K562 (cell line): ENCODE measurements around the gene FOXO3. TPM values are rescaled to one million over a fixed set of nuclear protein-coding genes. Genes with fewer than 3 reads are reported as not detected.

Experiments used
- CXXC5 ChIP-seq: fragments of 250-450 bp; sonication (Bioruptor Pico); IDR thresholded peaks from 2 replicates; pipeline ENCODE4 v1.8.0; 2022; ENCODE audit warnings: inconsistent platforms, mild to moderate bottlenecking, moderate library complexity
- EHMT2 ChIP-seq: fragments of 450-650 bp; IDR thresholded peaks from 2 replicates; pipeline ENCODE4 v1.6.1; 2018; ENCODE audit warnings: antibody characterized with exemption
- HDAC6 ChIP-seq: IDR thresholded peaks from 2 replicates; pipeline ENCODE4 v1.6.1; 2012; ENCODE audit warnings: low read depth, mild to moderate bottlenecking, control low read depth, inconsistent platforms, low read length, moderate library complexity
- HIVEP1 ChIP-seq: fragments of 250-450 bp; sonication (Bioruptor Pico); IDR thresholded peaks from 2 replicates; pipeline ENCODE4 v1.4.0; 2020; ENCODE audit warnings: mild to moderate bottlenecking
- HNRNPH1 ChIP-seq: fragments of 200-400 bp; formaldehyde crosslinking; optimal IDR thresholded peaks from 2 replicates; pipeline ENCODE3; 2017; ENCODE audit warnings: low read depth, mild to moderate bottlenecking, low read length, moderate library complexity
- HOXB6 ChIP-seq: fragments of 250-450 bp; sonication (Bioruptor Pico); IDR thresholded peaks from 2 replicates; pipeline ENCODE4 v1.5.1; 2022; ENCODE audit warnings: mild to moderate bottlenecking, borderline replicate concordance
- KLF16 ChIP-seq: IDR thresholded peaks from 2 replicates; pipeline ENCODE4 v1.6.1; 2016; ENCODE audit warnings: antibody characterized with exemption
- NONO ChIP-seq, 2 experiments: fragments of 200-400 bp in 1 of 2; fragments of 450-650 bp in 1 of 2; formaldehyde crosslinking in 1 of 2; IDR thresholded peaks; 2 replicates each; pipeline ENCODE4 v1.6.1; 2017; ENCODE audit warnings: low read depth in 2 of 2, mild to moderate bottlenecking in 2 of 2, moderate library complexity in 2 of 2, low read length in 1 of 2
- NRF1 ChIP-seq, 2 experiments: fragments of 450-650 bp; IDR thresholded peaks in 1 of 2; conservative IDR thresholded peaks in 1 of 2; 2 replicates each; pipeline ENCODE4 v1.6.1; 2014; ENCODE audit warnings: mild to moderate bottlenecking in 2 of 2
- PTRF ChIP-seq: fragments of 450-650 bp; IDR thresholded peaks from 2 replicates; pipeline ENCODE4 v1.6.1; 2016; ENCODE audit warnings: mild to moderate bottlenecking, missing genetic modification characterization, missing compliant biosample characterization
- RFX5 ChIP-seq: IDR thresholded peaks from 2 replicates; pipeline ENCODE4 v1.6.1; 2011; ENCODE audit warnings: low read depth, mild to moderate bottlenecking, improper control_type of control experiment, low read length
- SMARCC2 ChIP-seq: fragments of 450-650 bp; IDR thresholded peaks from 2 replicates; pipeline ENCODE4 v1.6.1; 2017; ENCODE audit warnings: antibody characterized with exemption, moderate library complexity, mild to moderate bottlenecking, low read depth
- SPI1 ChIP-seq: IDR thresholded peaks from 2 replicates; pipeline ENCODE4 v1.6.1; 2011; ENCODE audit warnings: low read depth, low read length, control low read depth, borderline replicate concordance
- TCF3 ChIP-seq: sonication (generic); formaldehyde crosslinking; IDR thresholded peaks from 2 replicates; pipeline ENCODE4 v1.4.0; 2020; ENCODE audit warnings: mild to moderate bottlenecking, missing genetic modification reagents
- ZNF282 ChIP-seq: sonication (generic); formaldehyde crosslinking; IDR thresholded peaks from 2 replicates; pipeline ENCODE4 v1.8.1; 2023; ENCODE audit warnings: missing genetic modification reagents
- polyA plus RNA-seq, 8 experiments: library from polyadenylated mRNA; depleted of rRNA in 4 of 8; stranded (reverse) in 5 of 8; unstranded in 3 of 8; fragments of >200 nt; fragmentation: Nextera tagmentation in 2 of 8; fragmentation: Illumina TruSeq in 1 of 8; extraction: Ambion mirVana in 2 of 8; extraction: Trizol in 1 of 8; gene quantifications; 2 replicates each; pipeline versions ENCODE4 v1.2.1 to v1.2.3, GENCODE V29; 2011 to 2014; ENCODE audit warnings: inconsistent platforms in 1 of 8, missing spikeins in 1 of 8
- total RNA-seq, 7 experiments: library from RNA; depleted of rRNA in 6 of 7; stranded (reverse); fragments of >200 nt in 6 of 7; fragmentation: Illumina TruSeq in 2 of 7; extraction: Trizol in 2 of 7; gene quantifications; 2 replicates each; pipeline versions ENCODE4 v1.2.1 to v1.2.3, GENCODE V29; 2011 to 2021; ENCODE audit warnings: low replicate concordance in 1 of 7
- TF ChIP-seq, protein P1 (sequence below), 2 experiments: fragments of 200-800 bp in 1 of 2; sonication (Bioruptor generic) in 1 of 2; sonication (generic) in 1 of 2; formaldehyde crosslinking in 1 of 2; IDR thresholded peaks in 1 of 2; conservative IDR thresholded peaks in 1 of 2; 2 replicates each; pipeline versions ENCODE4 v1.5.0 to v1.6.1; 2016 to 2020; ENCODE audit warnings: missing compliant biosample characterization in 1 of 2, missing genetic modification characterization in 1 of 2, missing genetic modification reagents in 1 of 2
- TF ChIP-seq, protein P2 (sequence below): IDR thresholded peaks from 3 replicates; pipeline ENCODE4 v1.6.1; 2011; ENCODE audit warnings: borderline replicate concordance, mild to moderate bottlenecking, moderate library complexity; ENCODE audit not compliant: insufficient read length; ENCODE audit errors: extremely low read depth
- TF ChIP-seq, protein P3 (sequence below): fragments of 250-450 bp; sonication (Bioruptor Pico); IDR thresholded peaks from 2 replicates; pipeline ENCODE4 v1.5.0; 2021; ENCODE audit warnings: mild to moderate bottlenecking, borderline replicate concordance
- TF ChIP-seq, protein P4 (sequence below): sonication (generic); formaldehyde crosslinking; IDR thresholded peaks from 2 replicates; pipeline ENCODE4 v1.9.0; 2022; ENCODE audit warnings: mild to moderate bottlenecking, missing genetic modification reagents

The FOXO3 gene
- total and polyA plus RNA-seq, 9 of the 15 experiments (the other 6 are each of a cell fraction or from before 2014, with no cell fraction given), result 3.0 to 14.6 (median 6.0) TPM

DNA sequence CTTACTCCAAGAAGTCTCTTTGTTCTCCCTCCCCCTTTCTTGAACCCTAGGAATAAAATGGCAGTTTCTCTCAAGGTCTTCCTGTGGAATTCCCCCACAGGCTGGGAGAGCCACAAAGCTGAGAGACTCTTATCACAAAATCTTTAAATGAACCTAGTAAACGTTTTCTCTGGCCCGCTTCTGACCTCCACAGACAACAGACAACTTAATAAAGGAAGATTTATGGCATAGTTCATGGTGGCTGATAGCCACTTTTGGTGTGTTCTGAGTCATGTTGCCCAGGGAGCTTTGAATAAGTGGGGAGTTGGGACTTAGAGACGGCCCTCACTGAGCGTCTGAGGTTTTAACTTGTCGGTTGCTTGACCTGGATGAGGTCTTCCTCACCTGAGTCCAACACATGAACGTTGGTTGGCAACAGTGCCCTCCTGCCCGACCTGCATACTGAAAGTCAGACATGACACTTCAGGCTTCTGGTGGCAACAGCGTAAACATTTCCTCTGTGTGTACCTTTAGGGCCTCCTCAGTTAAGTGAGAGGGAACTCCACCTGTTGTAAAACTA lies 124.1 kb downstream of the FOXO3 start (continued):
- TF ChIP-seq TCF3 (CRISPR knock-in tag) (no peak), HIVEP1 (CRISPR knock-in tag) (no peak), RFX5 (no peak), HDAC6 (no peak), HNRNPH1 (no peak), SPI1 (no peak), CXXC5 (no peak), PTRF (tag) (no peak), NRF1 (conservative IDR thresholded peaks at IDR 0.05 in 1 of 2, IDR thresholded peaks at IDR 0.05 in 1 of 2) (peak; percentile 38 to 44; a peak in 2 of 4 replicates), ZNF282 (CRISPR knock-in tag) (no peak), SMARCC2 (0 out of 2 replicates have a peak, but pooled peaks have one; percentile 34), EHMT2 (no peak), KLF16 (no peak), HOXB6 (CRISPR knock-in tag) (no peak), NONO (IDR thresholded peaks at IDR 0.05; ENCODE audit: low read depth in 2 of 2, low read length in 1 of 2) (peak in 1 of 2 experiments; percentile 5; a peak in 1 of 4 replicates)
- TF ChIP-seq, protein P1, sequence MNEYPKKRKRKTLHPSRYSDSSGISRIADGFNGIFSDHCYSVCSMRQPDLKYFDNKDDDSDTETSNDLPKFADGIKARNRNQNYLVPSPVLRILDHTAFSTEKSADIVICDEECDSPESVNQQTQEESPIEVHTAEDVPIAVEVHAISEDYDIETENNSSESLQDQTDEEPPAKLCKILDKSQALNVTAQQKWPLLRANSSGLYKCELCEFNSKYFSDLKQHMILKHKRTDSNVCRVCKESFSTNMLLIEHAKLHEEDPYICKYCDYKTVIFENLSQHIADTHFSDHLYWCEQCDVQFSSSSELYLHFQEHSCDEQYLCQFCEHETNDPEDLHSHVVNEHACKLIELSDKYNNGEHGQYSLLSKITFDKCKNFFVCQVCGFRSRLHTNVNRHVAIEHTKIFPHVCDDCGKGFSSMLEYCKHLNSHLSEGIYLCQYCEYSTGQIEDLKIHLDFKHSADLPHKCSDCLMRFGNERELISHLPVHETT (CRISPR knock-in tag; conservative IDR thresholded peaks at IDR 0.05 in 1 of 2, IDR thresholded peaks at IDR 0.05 in 1 of 2), result no peak
- TF ChIP-seq, protein P2, sequence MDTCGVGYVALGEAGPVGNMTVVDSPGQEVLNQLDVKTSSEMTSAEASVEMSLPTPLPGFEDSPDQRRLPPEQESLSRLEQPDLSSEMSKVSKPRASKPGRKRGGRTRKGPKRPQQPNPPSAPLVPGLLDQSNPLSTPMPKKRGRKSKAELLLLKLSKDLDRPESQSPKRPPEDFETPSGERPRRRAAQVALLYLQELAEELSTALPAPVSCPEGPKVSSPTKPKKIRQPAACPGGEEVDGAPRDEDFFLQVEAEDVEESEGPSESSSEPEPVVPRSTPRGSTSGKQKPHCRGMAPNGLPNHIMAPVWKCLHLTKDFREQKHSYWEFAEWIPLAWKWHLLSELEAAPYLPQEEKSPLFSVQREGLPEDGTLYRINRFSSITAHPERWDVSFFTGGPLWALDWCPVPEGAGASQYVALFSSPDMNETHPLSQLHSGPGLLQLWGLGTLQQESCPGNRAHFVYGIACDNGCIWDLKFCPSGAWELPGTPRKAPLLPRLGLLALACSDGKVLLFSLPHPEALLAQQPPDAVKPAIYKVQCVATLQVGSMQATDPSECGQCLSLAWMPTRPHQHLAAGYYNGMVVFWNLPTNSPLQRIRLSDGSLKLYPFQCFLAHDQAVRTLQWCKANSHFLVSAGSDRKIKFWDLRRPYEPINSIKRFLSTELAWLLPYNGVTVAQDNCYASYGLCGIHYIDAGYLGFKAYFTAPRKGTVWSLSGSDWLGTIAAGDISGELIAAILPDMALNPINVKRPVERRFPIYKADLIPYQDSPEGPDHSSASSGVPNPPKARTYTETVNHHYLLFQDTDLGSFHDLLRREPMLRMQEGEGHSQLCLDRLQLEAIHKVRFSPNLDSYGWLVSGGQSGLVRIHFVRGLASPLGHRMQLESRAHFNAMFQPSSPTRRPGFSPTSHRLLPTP, result no peak
- TF ChIP-seq, protein P3, sequence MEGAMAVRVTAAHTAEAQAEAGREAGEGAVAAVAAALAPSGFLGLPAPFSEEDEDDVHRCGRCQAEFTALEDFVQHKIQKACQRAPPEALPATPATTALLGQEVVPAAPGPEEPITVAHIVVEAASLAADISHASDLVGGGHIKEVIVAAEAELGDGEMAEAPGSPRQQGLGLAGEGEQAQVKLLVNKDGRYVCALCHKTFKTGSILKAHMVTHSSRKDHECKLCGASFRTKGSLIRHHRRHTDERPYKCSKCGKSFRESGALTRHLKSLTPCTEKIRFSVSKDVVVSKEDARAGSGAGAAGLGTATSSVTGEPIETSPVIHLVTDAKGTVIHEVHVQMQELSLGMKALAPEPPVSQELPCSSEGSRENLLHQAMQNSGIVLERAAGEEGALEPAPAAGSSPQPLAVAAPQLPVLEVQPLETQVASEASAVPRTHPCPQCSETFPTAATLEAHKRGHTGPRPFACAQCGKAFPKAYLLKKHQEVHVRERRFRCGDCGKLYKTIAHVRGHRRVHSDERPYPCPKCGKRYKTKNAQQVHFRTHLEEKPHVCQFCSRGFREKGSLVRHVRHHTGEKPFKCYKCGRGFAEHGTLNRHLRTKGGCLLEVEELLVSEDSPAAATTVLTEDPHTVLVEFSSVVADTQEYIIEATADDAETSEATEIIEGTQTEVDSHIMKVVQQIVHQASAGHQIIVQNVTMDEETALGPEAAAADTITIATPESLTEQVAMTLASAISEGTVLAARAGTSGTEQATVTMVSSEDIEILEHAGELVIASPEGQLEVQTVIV (CRISPR knock-in tag), result no peak
- TF ChIP-seq, protein P4, sequence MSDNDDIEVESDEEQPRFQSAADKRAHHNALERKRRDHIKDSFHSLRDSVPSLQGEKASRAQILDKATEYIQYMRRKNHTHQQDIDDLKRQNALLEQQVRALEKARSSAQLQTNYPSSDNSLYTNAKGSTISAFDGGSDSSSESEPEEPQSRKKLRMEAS (CRISPR knock-in tag), result no peak
